Stimulated activated naive CD4-positive, alpha-beta T cell treated with Interleukin-2 at 50 U/mL for 16 hours (primary cell): ENCODE results near the gene AZGP1.
"Not testable (repeated sequence)": the region's sequence is repeated elsewhere in the genome, so short reads cannot be mapped to it uniquely, and the experiment has no call there.

ENCODE experiments used
- DNase-seq: peaks from one replicate; lab custom pipeline; 2025; lab: John Stamatoyannopoulos, UW

AZGP1 gene

GRCh38 chr7:99975782-99976521, at the start of gene AZGP1:
TSS of gene AZGP1 (minus strand) at chr7:99976031. CDS start at chr7:99976020, 11 bp downstream.
- no peak for DNase-seq

- DNase-seq: no peak
These were observed 48.3 kb upstream of the AZGP1 start for GRCh38 chr7:100024020-100024619.

GRCh38 chr7:100023526-100023925, 47.7 kb upstream of the AZGP1 start:
- DNase-seq: no peak

- no peak for DNase-seq
These were observed 46.8 kb upstream of the AZGP1 start for GRCh38 chr7:100022621-100023020.

GRCh38 chr7:100021297-100021696, 45.5 kb upstream of the AZGP1 start:
- no peak for DNase-seq

- no peak for DNase-seq
These were observed 44.1 kb upstream of the AZGP1 start for GRCh38 chr7:100019908-100020307.

GRCh38 chr7:100017875-100018274, 42.0 kb upstream of the AZGP1 start:
- no peak for DNase-seq

- DNase-seq: no peak
These were observed 41.5 kb upstream of the AZGP1 start for GRCh38 chr7:100017300-100017699.

GRCh38 chr7:100016215-100016901, 40.5 kb upstream of the AZGP1 start:
- DNase-seq: no peak

GRCh38 chr7:100015232-100016214, 39.7 kb upstream of the AZGP1 start, which contains the start of gene ZKSCAN1:
TSS of gene ZKSCAN1 (plus strand) at chr7:100015596. CDS start at chr7:100023507, 7,911 bp downstream.
- DNase-seq: peak; percentile 79

GRCh38 chr7:100013328-100013676, 37.5 kb upstream of the AZGP1 start:
- no peak for DNase-seq

- DNase-seq: not testable (repeated sequence)
These were observed 36.8 kb upstream of the AZGP1 start for GRCh38 chr7:100012385-100013327.

- DNase-seq: no peak
These were observed 35.7 kb upstream of the AZGP1 start for GRCh38 chr7:100011516-100011915.

- no peak for DNase-seq
These were observed 35.1 kb upstream of the AZGP1 start for GRCh38 chr7:100010901-100011300.

GRCh38 chr7:100009952-100010351, 34.1 kb upstream of the AZGP1 start:
- not testable (repeated sequence) for DNase-seq

- DNase-seq: no peak
These were observed 32.7 kb upstream of the AZGP1 start for GRCh38 chr7:100008525-100008924.

- DNase-seq: no peak
These were observed 32.1 kb upstream of the AZGP1 start for GRCh38 chr7:100007887-100008286.

GRCh38 chr7:100003711-100004661, 28.2 kb upstream of the AZGP1 start:
- no peak for DNase-seq

GRCh38 chr7:100000239-100000638, 24.4 kb upstream of the AZGP1 start:
- DNase-seq: no peak
